RWPE1 (cell line): ENCODE results near the gene SPAG16.
"Not testable (repeated sequence)": the region's sequence is repeated elsewhere in the genome, so short reads cannot be mapped to it uniquely, and the experiment has no call there.

Experiments used
- CTCF ChIA-PET: fragments of 350-600 bp; sonication (Branson Sonifier 250); formaldehyde crosslinking; extraction: SDS; loops from one replicate; lab custom pipeline; 2021; lab: Yijun Ruan, JAX
- POLR2A ChIA-PET: fragments of 400-600 bp; formaldehyde crosslinking; extraction: SDS; loops from one replicate; lab custom pipeline; 2020; ENCODE audit warnings: antibody characterized with exemption; ENCODE audit not compliant: low non-redundant PET; lab: Yijun Ruan, JAX
- DNase-seq: peaks from one replicate; pipeline ENCODE4 v3.0.0; 2012; ENCODE audit warnings: low spot score
- H3K27ac ChIP-seq: fragments of 450-650 bp; 2 replicates; pipeline ENCODE4 v1.5.1; 2017
- CTCF ChIP-seq: fragments of 450-650 bp; conservative IDR thresholded peaks from 2 replicates; pipeline ENCODE4 v1.5.1; 2017; ENCODE audit warnings: low read depth, mild to moderate bottlenecking

SPAG16 gene

GRCh38 chr2:214052235-214052634 lies 768.0 kb downstream of the SPAG16 start:
- ChIA-PET CTCF (interaction anchor here (0.6 to 0.7 kb wide), 2 partner anchors 358 to 1879 kb away, joined by 3 to 4 read pairs; no protein-coding TSS in a partner anchor), POLR2A (no interaction called here)
- TF ChIP-seq CTCF = no peak
- DNase-seq = no peak
- no peak overlapping the region for H3K27ac ChIP-seq

- TF ChIP-seq CTCF = no peak
- ChIA-PET POLR2A (no interaction called here), CTCF (interaction anchor here (0.6 kb wide), 1 partner anchor 70 kb away, joined by 3 read pairs; no protein-coding TSS in a partner anchor)
- no peak for DNase-seq
- H3K27ac ChIP-seq = no peak overlapping the region
These were observed 773.7 kb downstream of the SPAG16 start for GRCh38 chr2:214057986-214058385.

GRCh38 chr2:214062279-214062678 lies 778.0 kb downstream of the SPAG16 start:
- POLR2A ChIA-PET, CTCF ChIA-PET, H3K27ac ChIP-seq, DNase-seq: not testable (repeated sequence)

- no peak for TF ChIP-seq CTCF
- ChIA-PET CTCF (interaction anchor here (0.7 kb wide), 1 partner anchor 1447 kb away, joined by 3 read pairs; no protein-coding TSS in a partner anchor), POLR2A (no interaction called here)
- H3K27ac ChIP-seq = no peak overlapping the region
- no peak for DNase-seq
These were observed 780.2 kb downstream of the SPAG16 start for GRCh38 chr2:214064471-214064870.

GRCh38 chr2:214066862-214067261 lies 782.6 kb downstream of the SPAG16 start:
- no peak for TF ChIP-seq CTCF
- H3K27ac ChIP-seq = no peak overlapping the region
- CTCF ChIA-PET = no interaction called here
- POLR2A ChIA-PET = no interaction called here
- no peak for DNase-seq

- ChIA-PET POLR2A (no interaction called here), CTCF (interaction anchor here (0.6 kb wide), 2 partner anchors 25 to 32 kb away, joined by 4 read pairs; no protein-coding TSS in a partner anchor)
- no peak overlapping the region for H3K27ac ChIP-seq
- TF ChIP-seq CTCF = no peak
- DNase-seq = peak; percentile 73
These were observed 785.0 kb downstream of the SPAG16 start for GRCh38 chr2:214069254-214069653.

GRCh38 chr2:214075456-214075855 lies 791.2 kb downstream of the SPAG16 start:
- no peak overlapping the region for H3K27ac ChIP-seq
- no peak for TF ChIP-seq CTCF
- CTCF ChIA-PET = no interaction called here
- POLR2A ChIA-PET = no interaction called here
- DNase-seq = no peak
